NK-92 (cell line): Measurements from ENCODE around the gene XRRA1.
"Not testable (repeated sequence)": the region's sequence is repeated elsewhere in the genome, so short reads cannot be mapped to it uniquely, and the experiment has no call there.

Experiments used
- DNase-seq: peaks from one replicate; lab custom pipeline; 2025; ENCODE audit not compliant: unreplicated experiment; lab: John Stamatoyannopoulos, UW

XRRA1 gene

DNA sequence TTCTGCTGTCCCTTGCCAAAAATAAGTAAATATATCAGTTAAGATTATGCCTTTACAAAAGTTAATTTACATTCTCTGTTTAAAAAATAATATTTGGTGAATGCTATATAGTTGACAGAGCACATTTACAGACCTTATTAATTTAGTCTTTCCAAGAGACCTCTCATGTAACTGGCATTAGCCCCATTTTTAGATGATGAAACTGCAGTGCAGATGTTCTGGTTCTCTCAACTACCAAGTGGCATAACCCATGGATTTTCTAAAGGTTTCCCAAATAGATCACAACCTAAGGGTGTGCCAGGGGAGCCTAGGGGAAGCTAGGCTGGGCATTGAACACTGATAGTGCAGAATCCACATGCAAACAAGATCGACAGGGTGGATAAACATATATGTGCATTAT is 111.7 kb downstream of the XRRA1 start:
- no peak for DNase-seq

DNA sequence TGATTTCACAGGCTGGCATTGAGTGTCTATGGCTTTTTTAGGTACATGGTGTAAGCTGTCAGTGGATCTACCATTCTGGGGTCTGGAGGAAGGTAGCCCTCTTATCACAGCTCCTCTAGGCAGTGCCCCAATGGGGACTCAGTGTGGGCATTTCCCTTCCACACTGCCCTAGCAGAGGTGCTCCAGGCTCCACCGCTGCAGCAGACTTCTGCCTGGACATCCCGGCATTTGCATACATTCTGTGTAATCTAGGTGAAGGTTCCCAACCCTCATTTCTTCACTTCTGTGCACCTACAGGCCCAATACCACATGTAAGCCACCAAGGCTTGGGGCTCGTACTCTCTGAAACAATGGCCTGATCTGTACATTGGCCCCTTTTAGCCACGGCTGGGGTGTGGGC is 122.0 kb downstream of the XRRA1 start:
- DNase-seq: no peak

DNA sequence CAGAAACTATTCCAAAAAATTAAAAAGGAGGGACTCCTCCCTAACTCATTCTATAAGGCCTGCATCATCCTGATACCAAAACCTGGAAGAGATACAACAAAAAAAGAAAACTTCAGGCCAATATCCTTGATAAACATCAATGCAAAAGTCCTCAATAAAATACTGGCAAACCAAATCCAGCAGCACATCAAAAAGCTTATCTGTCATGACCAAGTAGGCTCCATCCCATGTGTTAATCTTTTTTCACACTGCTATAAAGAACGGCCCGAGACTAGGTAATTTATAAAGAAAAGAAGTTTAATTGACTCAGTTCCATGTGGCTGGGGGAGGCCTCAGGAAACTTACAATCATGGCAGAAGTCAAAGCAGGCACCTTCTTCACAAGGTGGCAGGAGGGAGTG is 123.3 kb downstream of the XRRA1 start:
- not testable (repeated sequence) for DNase-seq

DNA sequence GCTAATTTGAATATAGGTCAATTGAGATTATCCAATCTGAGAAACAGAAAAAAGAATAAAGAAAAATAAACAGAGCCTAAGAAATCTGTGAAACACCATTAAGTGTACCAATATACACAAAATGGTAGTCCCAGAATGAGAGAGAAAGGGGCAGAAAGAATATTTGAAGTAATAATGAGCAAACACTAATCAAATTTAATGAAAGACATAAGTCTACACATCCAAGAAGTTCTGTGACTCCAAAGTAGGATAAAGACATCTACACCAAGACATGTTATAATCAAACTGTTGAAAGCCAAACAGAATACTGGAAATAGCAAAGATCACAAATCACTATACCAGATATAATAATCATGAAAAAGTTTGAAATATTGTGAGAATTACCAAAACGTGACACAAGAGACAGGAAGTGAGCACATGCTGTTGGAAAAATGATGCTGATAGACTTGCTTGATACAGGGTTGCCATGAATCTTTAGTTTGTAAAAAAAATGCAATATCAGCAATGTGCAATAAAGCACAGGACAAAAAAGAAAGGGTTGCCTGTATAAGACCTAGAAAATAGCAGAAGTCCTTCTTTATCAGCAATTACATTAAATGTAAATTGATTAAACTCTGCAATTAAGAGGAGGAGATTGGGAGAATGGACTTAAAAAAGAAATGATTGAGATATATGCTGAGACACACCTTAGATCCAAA is 124.5 kb downstream of the XRRA1 start:
- DNase-seq: no peak

DNA sequence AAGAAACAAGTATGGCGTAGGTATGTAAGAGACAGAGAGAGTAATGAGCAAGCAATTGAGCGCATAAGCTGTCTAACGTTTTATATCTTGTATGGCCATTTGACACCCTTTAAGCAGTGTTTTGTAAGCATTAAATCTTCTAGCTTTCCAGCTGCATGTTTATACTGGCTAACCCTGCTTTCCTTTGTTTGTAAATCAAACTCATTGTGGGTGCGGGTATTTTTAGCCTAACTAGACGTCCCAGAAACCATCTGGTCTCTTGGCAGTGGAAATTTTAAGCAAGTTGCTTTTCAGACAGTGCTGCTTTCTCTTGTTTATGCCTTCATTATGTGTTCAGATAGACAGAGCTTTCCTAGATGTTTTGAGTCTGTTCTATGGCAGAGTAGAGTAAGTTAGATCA is 126.7 kb downstream of the XRRA1 start:
- DNase-seq: no peak

DNA sequence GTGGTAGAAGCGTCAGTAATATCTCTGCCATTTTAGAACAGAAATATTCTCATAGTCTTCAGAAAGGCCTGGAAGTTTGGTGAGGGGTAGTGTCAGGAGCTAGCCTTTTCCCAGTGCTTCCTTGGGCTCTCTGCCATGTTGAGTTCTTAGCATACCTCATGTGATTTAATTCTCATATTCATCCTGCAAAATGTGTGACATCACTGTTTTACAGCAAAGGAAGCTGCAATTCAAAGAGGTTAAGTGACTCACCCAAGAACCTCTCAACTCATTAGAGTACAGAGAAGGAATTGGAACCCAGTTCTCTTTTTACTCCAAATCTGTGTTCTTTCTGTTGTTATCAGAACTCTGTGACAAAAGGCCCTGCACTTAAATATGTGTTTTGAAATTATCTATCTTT is 128.1 kb downstream of the XRRA1 start:
- DNase-seq: no peak

DNA sequence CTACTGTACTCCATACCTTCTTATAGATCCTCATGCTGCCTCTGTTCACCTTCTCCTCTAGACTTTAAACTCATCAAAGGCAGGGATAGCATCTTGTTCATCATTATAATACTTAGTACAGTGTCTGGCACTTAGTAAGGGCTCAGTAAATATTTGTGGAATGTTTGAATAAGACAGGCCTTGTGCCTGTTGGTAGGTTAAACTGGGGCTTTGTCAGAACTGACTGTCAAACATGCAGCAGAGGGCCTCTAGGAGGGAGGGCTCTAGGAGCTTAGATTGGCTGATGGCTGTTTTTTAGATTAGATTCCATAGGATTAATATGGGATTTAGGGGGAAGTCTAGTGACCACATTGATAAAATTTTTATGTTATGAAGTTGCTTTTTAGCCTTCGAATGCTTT is 129.5 kb downstream of the XRRA1 start:
- DNase-seq: no peak

DNA sequence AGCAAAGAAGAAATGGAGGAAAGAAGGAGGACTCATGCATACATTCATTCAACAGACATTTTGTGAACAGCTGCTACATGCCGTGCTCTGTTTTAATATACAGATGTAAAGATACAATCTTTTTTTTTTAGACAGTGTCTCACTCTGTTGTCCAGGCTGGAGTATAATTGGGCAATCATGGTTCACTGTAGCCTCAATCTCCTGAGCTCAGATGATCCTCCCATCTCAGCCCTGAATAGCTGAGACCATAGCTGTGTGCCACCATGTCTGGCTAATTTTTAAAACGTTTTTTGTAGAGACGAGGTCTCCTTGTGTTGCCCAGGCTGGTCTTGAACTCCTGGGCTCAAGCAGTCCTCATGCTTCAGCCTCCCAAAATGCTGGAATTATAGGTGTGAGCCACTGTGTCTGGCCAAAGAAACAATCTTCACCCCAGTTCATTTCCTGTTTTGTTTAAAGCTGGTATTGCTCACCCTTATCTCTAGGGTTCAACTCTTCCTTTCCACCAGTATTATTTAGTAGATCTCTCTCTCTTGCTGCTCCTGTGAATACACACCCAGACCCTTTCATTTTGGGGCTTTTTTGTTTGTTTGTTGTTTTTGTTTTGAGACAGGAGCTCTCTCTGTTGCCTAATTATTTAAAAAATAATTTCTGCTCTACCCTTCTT is 130.5 kb downstream of the XRRA1 start:
- no peak for DNase-seq

DNA sequence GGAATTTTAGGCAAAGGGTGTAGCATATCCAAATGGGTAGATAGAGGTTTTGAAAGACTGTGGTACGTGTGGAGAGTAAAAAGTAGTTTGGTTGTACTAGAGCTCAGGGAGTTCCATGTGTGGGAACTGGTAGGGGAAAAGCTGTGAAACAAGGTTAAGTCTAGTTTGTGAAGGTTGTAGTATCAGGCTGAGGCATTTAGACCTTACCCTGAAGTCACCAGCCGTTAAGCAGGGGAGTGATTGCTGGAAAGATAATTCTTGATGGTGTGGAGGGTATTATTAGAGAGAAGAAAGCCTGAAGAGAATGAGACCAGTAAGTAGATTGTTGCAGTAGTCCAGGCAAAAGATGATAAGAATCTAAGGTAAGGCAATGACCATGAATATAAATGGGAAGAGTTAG is 132.2 kb downstream of the XRRA1 start:
- no peak for DNase-seq

DNA sequence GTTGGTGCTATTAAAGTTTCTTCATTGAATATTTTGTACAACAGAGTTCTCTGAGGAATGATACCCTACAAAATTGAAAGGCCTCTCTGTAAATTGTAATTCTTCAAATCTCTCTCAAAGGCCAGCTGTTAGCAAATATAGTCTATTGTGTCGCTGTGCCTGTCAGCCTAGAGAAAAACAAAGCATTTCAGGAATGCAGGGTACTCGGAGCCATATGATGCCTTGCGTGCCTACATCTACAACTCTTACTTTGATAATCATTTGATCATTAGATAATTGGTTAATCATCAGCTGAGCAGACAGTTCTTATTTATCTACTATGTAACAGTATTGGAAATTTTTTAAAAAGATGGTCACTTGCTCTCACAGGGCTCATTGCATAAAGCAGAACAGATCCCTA is 132.9 kb downstream of the XRRA1 start:
- DNase-seq: no peak

DNA sequence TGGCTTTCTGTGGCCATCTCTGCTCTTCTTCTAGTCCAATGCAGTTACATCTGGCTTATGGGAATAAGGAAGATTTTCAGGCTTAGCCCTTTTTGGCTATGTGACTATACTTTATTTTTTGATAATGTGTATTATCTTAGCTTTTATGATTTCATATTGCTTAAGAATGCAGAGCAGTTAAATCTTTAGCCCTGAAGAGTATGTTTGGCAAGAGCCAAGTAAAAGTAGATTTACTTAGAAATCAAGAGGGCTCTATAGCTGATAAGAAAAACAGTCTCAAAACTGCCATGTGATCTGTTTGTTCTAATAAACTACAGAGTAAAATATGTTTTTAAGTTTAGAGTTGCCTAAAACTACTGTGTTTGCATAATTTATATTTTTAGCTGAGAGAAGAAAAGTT is 139.1 kb downstream of the XRRA1 start:
- DNase-seq: no peak

DNA sequence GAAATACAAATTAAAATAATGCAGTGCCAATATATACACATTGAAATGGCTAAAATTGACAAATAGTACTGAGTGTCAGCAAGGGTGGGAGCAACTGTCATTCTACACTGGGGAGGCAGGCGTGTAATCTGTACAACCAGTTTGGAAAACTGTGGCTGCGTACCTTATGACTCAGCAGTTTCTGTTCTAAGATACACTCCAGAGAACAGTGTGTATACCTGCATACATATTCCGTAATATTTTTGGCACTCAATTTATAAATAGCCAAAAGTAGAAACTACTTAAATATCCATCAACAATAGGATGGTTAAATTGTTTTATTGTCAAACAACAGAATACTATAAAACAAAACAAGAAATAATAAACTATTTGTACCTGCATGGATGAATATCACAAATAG is 142.6 kb downstream of the XRRA1 start:
- no peak for DNase-seq

DNA sequence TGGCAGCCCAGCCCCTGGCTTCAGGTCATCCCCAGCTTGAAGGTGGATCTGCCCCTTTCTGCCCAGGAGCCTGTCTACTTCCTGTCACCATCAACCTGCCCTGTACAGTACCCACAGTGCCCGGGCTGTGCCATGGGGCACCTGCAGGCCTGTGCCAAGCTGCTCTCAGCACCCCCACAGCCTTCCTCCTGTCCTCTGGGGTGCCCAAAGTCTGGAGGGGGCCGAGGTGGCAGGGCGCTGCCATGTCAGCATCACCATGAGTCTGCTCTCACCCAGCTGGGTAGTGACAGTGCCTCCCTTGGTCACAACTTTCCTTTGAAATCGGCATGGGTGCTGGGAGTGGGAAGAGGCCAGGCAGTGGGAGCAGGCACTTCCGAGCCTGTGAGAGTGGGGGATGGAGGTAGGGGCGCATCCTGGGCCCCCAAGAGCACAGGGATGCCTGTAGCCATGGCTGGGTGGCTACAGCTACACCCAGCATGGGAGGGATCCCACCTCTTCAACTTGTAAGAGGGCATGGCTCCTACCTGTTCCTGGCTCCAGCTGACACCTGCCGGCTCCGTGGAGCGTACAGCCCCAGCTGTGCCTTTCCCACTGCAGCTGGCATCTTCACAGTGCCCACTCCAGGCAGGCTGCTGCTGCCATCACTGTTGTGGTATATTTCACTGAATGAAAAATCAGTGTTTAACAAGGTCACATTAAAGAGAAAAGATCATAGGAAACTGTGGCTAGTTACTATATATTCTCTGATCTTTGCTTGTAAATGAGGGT is 157.4 kb downstream of the XRRA1 start:
- no peak for DNase-seq
